ENCODE results near the gene CLDND2.

GRCh38 chr19:51410950-51411748 is 42.3 kb upstream of the CLDND2 start:
- TF ChIP-seq CTCF (IDR thresholded peaks at IDR 0.05), result no peak
- TF ChIP-seq POLR2A (IDR thresholded peaks at IDR 0.05), result no peak
